ENCODE measurements around the gene ARFIP1.

ARFIP1 gene

DNA sequence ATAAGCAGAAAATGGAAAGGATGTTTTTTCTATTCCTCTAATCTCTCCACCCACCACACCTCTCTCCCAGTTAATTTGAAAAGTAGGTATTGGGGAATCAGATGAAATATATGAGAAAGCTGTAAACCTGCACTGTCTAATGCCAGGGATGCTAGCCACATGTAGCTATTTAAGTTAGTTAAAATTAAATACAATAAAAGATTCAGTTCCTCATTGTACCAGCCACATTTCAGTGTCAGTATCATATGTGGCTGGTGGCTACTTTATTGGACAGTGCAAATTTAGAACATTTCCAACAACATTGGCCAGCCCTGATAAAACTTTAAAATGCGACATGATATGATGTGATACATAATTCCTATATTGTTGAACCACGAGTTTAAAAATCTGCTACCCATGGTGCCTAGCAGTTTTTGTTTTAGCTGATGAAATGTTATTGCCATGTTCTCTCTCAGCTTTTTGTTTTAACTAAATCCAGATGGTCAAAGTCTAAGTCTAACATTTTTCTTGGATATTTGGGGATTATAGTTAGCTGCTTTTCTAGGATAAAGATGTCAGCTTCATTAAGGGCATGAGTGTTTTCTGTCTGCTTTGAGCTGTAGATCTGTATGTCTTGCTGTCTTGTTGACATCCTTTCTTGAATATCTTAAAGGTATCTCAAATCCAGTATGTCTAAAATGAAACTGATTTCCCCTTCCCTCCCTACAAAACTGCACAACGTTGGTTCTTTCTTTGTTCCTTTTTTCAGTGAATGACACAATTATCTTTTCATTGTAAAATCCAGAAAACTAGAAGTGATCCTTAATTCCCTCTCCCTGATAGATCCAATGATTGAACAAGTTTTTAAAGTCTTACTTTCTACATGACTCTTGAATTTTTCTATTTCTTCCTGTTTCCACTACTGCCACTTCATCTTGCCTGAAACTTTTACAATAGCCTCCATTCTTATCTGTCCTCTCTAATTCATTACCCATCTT, 6.2 kb downstream of the ARFIP1 start:
- no peaks in the 10 kb centered on the region for H3K9me3 ChIP-seq (ENCODE audit: insufficient read depth, low read length)
- no peaks in the 10 kb centered on the region for H3K4me1 ChIP-seq (ENCODE audit: insufficient read depth, insufficient read length)
- TF ChIP-seq ZNF274 (IDR thresholded peaks at IDR 0.05; ENCODE audit: low read depth, low read length) (no peak), SUZ12 (IDR thresholded peaks at IDR 0.05; ENCODE audit: extremely low read depth, insufficient read depth, insufficient read length) (no peak), YY1 (IDR thresholded peaks at IDR 0.05; ENCODE audit: insufficient read depth, insufficient read length) (no peak)
- no peak overlapping the region for H3K9ac ChIP-seq (ENCODE audit: insufficient read length, low read depth)
- H3K36me3 ChIP-seq (ENCODE audit: insufficient read depth, insufficient read length, low read length) = peaks cover 5% of the 10 kb centered on the region
- no peak for DNase-seq (ENCODE audit: low read depth, low spot score)
- H3K27me3 ChIP-seq (ENCODE audit: insufficient read depth, insufficient read length) = no peaks in the 10 kb centered on the region
- no peak overlapping the region for H3K4me3 ChIP-seq (ENCODE audit: insufficient read length, low read depth)

DNA sequence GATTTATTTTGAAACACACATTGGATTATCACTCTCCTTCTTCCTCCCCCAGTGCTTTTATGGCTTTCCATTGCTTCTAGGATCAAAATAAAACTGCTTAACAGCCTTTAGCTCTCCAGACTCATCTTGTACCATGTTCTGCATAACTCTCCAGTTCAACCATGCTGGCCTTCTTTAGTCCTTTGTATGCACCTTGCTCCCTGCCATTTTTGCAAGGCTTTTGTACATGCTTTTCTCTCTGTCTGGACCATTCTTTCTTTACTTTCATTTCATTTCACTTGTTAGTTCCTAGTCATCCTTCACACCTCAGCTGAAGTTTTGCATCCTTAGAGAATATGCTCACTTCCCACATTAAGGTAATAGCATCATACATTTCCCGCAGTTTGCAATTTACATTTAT, 6.9 kb downstream of the ARFIP1 start:
- DNase-seq (ENCODE audit: low read depth, low spot score) = no peak
- Histone ChIP-seq H3K36me3 (ENCODE audit: insufficient read depth, insufficient read length, low read length) (peaks cover 5% of the 10 kb centered on the region), H3K4me3 (ENCODE audit: insufficient read length, low read depth) (no peak overlapping the region), H3K4me1 (ENCODE audit: insufficient read depth, insufficient read length) (no peaks in the 10 kb centered on the region), H3K27me3 (ENCODE audit: insufficient read depth, insufficient read length) (no peaks in the 10 kb centered on the region), H3K9me3 (ENCODE audit: insufficient read depth, low read length) (no peaks in the 10 kb centered on the region), H3K9ac (ENCODE audit: insufficient read length, low read depth) (no peak overlapping the region)
- TF ChIP-seq ZNF274 (IDR thresholded peaks at IDR 0.05; ENCODE audit: low read depth, low read length) = no peak
- TF ChIP-seq SUZ12 (IDR thresholded peaks at IDR 0.05; ENCODE audit: extremely low read depth, insufficient read depth, insufficient read length) = no peak
- TF ChIP-seq YY1 (IDR thresholded peaks at IDR 0.05; ENCODE audit: insufficient read depth, insufficient read length) = no peak

- Histone ChIP-seq H3K4me1 (ENCODE audit: insufficient read depth, insufficient read length) (no peaks in the 10 kb centered on the region), H3K27me3 (ENCODE audit: insufficient read depth, insufficient read length) (no peaks in the 10 kb centered on the region), H3K9me3 (ENCODE audit: insufficient read depth, low read length) (no peaks in the 10 kb centered on the region), H3K9ac (ENCODE audit: insufficient read length, low read depth) (no peak overlapping the region), H3K4me3 (ENCODE audit: insufficient read length, low read depth) (no peak overlapping the region), H3K36me3 (ENCODE audit: insufficient read depth, insufficient read length, low read length) (no peaks in the 10 kb centered on the region)
- TF ChIP-seq ZNF274 (IDR thresholded peaks at IDR 0.05; ENCODE audit: low read depth, low read length) = no peak
- TF ChIP-seq SUZ12 (IDR thresholded peaks at IDR 0.05; ENCODE audit: extremely low read depth, insufficient read depth, insufficient read length) = no peak
- DNase-seq (ENCODE audit: low read depth, low spot score) = no peak
Measured at GRCh38 chr4:152795891-152796290, 16.1 kb downstream of the ARFIP1 start.

- H3K9me3 ChIP-seq (ENCODE audit: insufficient read depth, low read length) = no peaks in the 10 kb centered on the region
- no peak for DNase-seq (ENCODE audit: low read depth, low spot score)
- H3K4me1 ChIP-seq (ENCODE audit: insufficient read depth, insufficient read length) = no peaks in the 10 kb centered on the region
- no peaks in the 10 kb centered on the region for H3K27me3 ChIP-seq (ENCODE audit: insufficient read depth, insufficient read length)
- H3K9ac ChIP-seq (ENCODE audit: insufficient read length, low read depth) = no peak overlapping the region
- TF ChIP-seq SUZ12 (IDR thresholded peaks at IDR 0.05; ENCODE audit: extremely low read depth, insufficient read depth, insufficient read length) (no peak), ZNF274 (IDR thresholded peaks at IDR 0.05; ENCODE audit: low read depth, low read length) (no peak), YY1 (IDR thresholded peaks at IDR 0.05; ENCODE audit: insufficient read depth, insufficient read length) (no peak)
- no peak overlapping the region for H3K4me3 ChIP-seq (ENCODE audit: insufficient read length, low read depth)
- no peaks in the 10 kb centered on the region for H3K36me3 ChIP-seq (ENCODE audit: insufficient read depth, insufficient read length, low read length)
Measured at GRCh38 chr4:152803541-152803940, 23.8 kb downstream of the ARFIP1 start.

DNA sequence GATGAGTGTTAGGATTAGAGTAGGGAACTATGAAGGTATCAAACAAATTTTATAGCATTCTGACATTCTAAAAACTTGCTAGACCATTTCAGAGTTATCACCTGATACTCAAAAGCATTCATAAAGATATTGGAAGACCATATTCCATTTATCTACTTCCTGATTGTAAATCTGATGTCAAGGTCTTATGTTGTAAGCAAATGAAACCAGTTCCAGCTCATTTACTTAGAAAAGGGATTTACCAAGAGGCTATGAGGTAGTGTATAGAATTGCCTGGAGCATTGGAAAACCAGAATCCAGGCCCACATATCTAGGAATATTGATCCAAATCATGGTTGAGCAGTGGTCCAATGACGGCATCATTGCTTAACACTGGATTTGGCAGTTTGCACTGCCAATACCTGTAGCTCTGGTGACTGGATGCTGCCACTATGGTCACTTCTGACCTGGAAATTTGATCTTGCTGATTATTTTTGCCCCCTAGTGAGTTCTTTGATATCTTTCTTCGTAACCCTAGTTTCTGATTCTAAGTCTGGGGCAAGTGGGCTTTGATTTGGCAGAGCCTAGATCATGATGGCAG, 25.4 kb downstream of the ARFIP1 start:
- H3K9me3 ChIP-seq (ENCODE audit: insufficient read depth, low read length) = no peaks in the 10 kb centered on the region
- H3K9ac ChIP-seq (ENCODE audit: insufficient read length, low read depth) = no peak overlapping the region
- H3K4me3 ChIP-seq (ENCODE audit: insufficient read length, low read depth) = no peak overlapping the region
- H3K27me3 ChIP-seq (ENCODE audit: insufficient read depth, insufficient read length) = no peaks in the 10 kb centered on the region
- H3K36me3 ChIP-seq (ENCODE audit: insufficient read depth, insufficient read length, low read length) = peaks cover 3% of the 10 kb centered on the region
- TF ChIP-seq YY1 (IDR thresholded peaks at IDR 0.05; ENCODE audit: insufficient read depth, insufficient read length) (no peak), ZNF274 (IDR thresholded peaks at IDR 0.05; ENCODE audit: low read depth, low read length) (no peak), SUZ12 (IDR thresholded peaks at IDR 0.05; ENCODE audit: extremely low read depth, insufficient read depth, insufficient read length) (no peak)
- DNase-seq (ENCODE audit: low read depth, low spot score) = no peak
- no peaks in the 10 kb centered on the region for H3K4me1 ChIP-seq (ENCODE audit: insufficient read depth, insufficient read length)

DNA sequence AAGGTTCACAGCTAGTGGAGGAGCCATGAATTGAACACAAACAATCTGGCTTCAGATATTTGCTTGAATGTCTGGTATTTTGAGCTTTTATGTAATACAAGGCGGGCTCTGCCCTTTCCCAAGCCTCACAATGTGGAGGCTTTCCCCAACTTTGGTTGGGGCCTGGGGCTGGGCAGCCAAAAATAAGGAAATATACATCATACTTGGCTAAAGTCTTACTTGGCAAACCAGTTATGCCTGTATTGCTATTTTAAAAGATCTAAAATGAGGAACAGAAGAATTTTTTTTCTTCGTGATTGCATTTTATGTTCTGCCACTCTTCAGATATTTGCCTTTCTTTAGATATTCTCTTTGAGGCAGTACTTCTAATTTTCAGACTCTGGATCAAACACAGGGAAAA, 26.1 kb downstream of the ARFIP1 start:
- DNase-seq (ENCODE audit: low read depth, low spot score) = no peak
- TF ChIP-seq SUZ12 (IDR thresholded peaks at IDR 0.05; ENCODE audit: extremely low read depth, insufficient read depth, insufficient read length) = no peak
- TF ChIP-seq ZNF274 (IDR thresholded peaks at IDR 0.05; ENCODE audit: low read depth, low read length) = no peak
- no peak for TF ChIP-seq YY1 (IDR thresholded peaks at IDR 0.05; ENCODE audit: insufficient read depth, insufficient read length)
- H3K27me3 ChIP-seq (ENCODE audit: insufficient read depth, insufficient read length) = no peaks in the 10 kb centered on the region
- H3K4me1 ChIP-seq (ENCODE audit: insufficient read depth, insufficient read length) = no peaks in the 10 kb centered on the region
- no peak overlapping the region for H3K9ac ChIP-seq (ENCODE audit: insufficient read length, low read depth)
- H3K9me3 ChIP-seq (ENCODE audit: insufficient read depth, low read length) = no peaks in the 10 kb centered on the region
- no peak overlapping the region for H3K4me3 ChIP-seq (ENCODE audit: insufficient read length, low read depth)
- peaks cover 3% of the 10 kb centered on the region for H3K36me3 ChIP-seq (ENCODE audit: insufficient read depth, insufficient read length, low read length)

GRCh38 chr4:152806501-152807125, 26.9 kb downstream of the ARFIP1 start:
- H3K4me1 ChIP-seq (ENCODE audit: insufficient read depth, insufficient read length) = no peaks in the 10 kb centered on the region
- TF ChIP-seq YY1 (IDR thresholded peaks at IDR 0.05; ENCODE audit: insufficient read depth, insufficient read length) = no peak
- no peak for TF ChIP-seq SUZ12 (IDR thresholded peaks at IDR 0.05; ENCODE audit: extremely low read depth, insufficient read depth, insufficient read length)
- TF ChIP-seq ZNF274 (IDR thresholded peaks at IDR 0.05; ENCODE audit: low read depth, low read length) = no peak
- peaks cover 3% of the 10 kb centered on the region for H3K36me3 ChIP-seq (ENCODE audit: insufficient read depth, insufficient read length, low read length)
- no peak for DNase-seq (ENCODE audit: low read depth, low spot score)
- no peaks in the 10 kb centered on the region for H3K27me3 ChIP-seq (ENCODE audit: insufficient read depth, insufficient read length)
- H3K9ac ChIP-seq (ENCODE audit: insufficient read length, low read depth) = no peak overlapping the region
- H3K4me3 ChIP-seq (ENCODE audit: insufficient read length, low read depth) = no peak overlapping the region
- no peaks in the 10 kb centered on the region for H3K9me3 ChIP-seq (ENCODE audit: insufficient read depth, low read length)
